SU-DHL-6 (cell line): ENCODE results near the gene MFSD2A.

Experiments
- CTCF ChIP-seq: fragments of 200-600 bp; sonication (generic); IDR thresholded peaks from one replicate; pipeline ENCODE4 v1.5.1; 2017; ENCODE audit warnings: antibody characterized with exemption, mild to moderate bottlenecking, low read length, moderate library complexity; ENCODE audit not compliant: insufficient read depth, poor library complexity, severe bottlenecking
- EZH2phosphoT487 ChIP-seq: fragments of 200-600 bp; sonication (generic), shearing (Covaris generic); conservative IDR thresholded peaks from 2 replicates; pipeline ENCODE4 v1.6.1; 2018; ENCODE audit warnings: mild to moderate bottlenecking, antibody characterized with exemption, low read length, moderate library complexity, mixed read lengths

- TF ChIP-seq CTCF (no peak), EZH2phosphoT487 (no peak)
Measured at GRCh38 chr1:39927538-39927937, 27.4 kb upstream of the MFSD2A start.
